Measurements from ENCODE around the gene RNU1-4. TPM values are rescaled to one million over a fixed set of nuclear protein-coding genes. Genes with fewer than 3 reads are reported as not detected.
A peak's percentile ranks its signal among the peaks of the same experiment; 100 is the strongest.
"Not testable (repeated sequence)": the region's sequence is repeated elsewhere in the genome, so short reads cannot be mapped to it uniquely, and the experiment has no call there.

The RNU1-4 gene
- total RNA-seq, 6 experiments from 2014 or later = 1,191 to 2,394 (median 1,819) TPM

- Mint-ChIP-seq H3K4me3 (no peak overlapping the region), H3K27me3 (ENCODE audit: insufficient read depth) (peaks cover 9% of the 10 kb centered on the region), H3K9me3 (no peaks in the 10 kb centered on the region), H3K27ac (no peak overlapping the region), H3K4me1 (ENCODE audit: low read depth) (no peaks in the 10 kb centered on the region), H3K36me3 (ENCODE audit: low read depth) (no peaks in the 10 kb centered on the region)
- DNase-seq = no peak
- no peak for TF ChIP-seq CTCF (IDR thresholded peaks at IDR 0.05)
Measured at GRCh38 chr1:16724718-16725438, 15.4 kb upstream of the RNU1-4 start.

GRCh38 chr1:16725439-16726245 is 14.7 kb upstream of the RNU1-4 start:
- not testable (repeated sequence) for H3K36me3 Mint-ChIP-seq (ENCODE audit: low read depth); H3K9me3 Mint-ChIP-seq; H3K27ac Mint-ChIP-seq; H3K27me3 Mint-ChIP-seq (ENCODE audit: insufficient read depth); H3K4me3 Mint-ChIP-seq; H3K4me1 Mint-ChIP-seq (ENCODE audit: low read depth)
- TF ChIP-seq CTCF (IDR thresholded peaks at IDR 0.05) = peak; percentile 24; the same call in 1 of the 2 replicates
- DNase-seq = peak; percentile 15

DNA sequence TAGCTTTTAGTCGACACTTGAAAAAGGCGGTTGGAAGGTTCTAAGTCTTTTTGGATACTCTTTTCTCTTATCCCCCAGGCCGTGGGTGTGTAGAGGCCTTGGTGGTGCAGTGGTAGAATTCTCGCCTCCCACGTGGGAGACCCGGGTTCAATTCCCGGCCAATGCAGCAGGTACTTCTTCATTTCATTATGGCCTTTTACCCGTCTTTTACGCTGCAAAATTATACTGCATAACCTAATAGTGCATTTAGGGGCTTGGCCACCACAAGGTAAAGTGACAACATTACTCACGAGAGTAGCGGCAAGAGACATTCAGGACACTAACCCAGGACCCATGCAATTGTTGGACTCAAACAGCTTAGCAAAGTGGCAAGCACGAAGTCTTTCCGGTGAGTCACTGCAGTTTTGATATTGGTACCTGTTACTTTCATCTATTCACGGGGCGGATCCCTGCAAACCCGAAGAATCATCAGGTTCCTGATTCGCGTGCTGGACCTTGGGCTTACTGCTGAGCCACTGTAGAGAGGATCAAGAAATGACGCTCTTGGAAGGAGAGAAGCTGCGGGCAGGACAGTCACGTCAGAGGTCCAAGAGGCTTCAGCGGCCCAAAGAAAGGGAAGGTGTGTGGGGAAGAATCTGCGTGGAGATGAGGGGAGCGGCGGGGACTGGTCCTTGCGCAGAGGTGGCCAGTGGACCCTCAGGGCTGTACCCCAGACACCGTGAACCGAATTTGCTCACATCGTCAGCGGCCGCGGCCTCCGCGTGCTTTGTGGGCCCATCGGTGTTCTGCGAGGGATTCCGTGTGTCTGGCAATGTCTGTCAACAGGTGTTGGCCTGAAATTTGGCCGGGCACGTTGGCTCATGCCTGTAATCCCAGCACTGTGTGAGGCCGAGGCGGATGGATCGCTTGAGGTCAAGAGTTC is 12.9 kb upstream of the RNU1-4 start:
- no peak overlapping the region for H3K27ac Mint-ChIP-seq
- DNase-seq = peak; percentile 85
- no peaks in the 10 kb centered on the region; the same call in 1 of the 2 replicates for H3K27me3 Mint-ChIP-seq (ENCODE audit: insufficient read depth)
- H3K9me3 Mint-ChIP-seq = no peaks in the 10 kb centered on the region
- H3K36me3 Mint-ChIP-seq (ENCODE audit: low read depth) = no peaks in the 10 kb centered on the region
- H3K4me3 Mint-ChIP-seq = no peak overlapping the region
- H3K4me1 Mint-ChIP-seq (ENCODE audit: low read depth) = no peaks in the 10 kb centered on the region
- no peak for TF ChIP-seq CTCF (IDR thresholded peaks at IDR 0.05)

DNA sequence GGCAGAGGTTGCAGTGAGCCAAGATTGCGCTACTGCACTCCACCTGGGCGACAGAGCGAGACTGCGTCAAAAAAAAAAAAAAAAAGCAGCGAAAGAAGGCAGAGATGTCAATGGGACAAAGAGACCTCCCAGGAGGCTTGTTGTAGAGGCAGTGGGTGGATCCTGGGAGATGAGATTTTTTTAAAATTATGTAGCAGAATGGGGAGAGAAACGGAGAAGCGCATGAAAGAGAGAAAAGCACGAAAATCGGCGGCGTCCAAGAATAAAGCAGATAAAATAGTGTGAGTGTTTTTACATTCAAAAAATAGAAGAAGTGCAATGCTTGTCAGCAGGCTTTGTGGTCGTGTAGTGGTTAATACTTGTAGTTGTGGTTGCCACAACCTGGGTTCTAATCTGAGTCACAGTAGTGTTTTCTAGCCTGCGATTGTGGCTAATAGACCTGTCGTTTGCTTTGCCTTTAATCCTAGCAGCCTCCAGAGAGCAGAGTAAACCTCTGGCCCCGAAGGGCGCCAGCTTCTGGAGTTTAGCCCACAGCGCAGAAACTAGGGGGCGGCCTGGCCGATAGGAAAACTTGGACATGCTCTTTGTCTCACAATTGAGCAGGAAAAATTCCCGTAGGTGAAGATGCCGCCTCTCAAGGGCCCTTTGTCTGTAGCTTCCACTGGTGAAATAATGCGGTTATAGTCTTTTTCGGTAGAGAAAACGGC is 11.9 kb upstream of the RNU1-4 start:
- H3K36me3 Mint-ChIP-seq (ENCODE audit: low read depth); DNase-seq; H3K4me1 Mint-ChIP-seq (ENCODE audit: low read depth); H3K27me3 Mint-ChIP-seq (ENCODE audit: insufficient read depth); H3K27ac Mint-ChIP-seq; H3K4me3 Mint-ChIP-seq; H3K9me3 Mint-ChIP-seq: not testable (repeated sequence)

- not testable (repeated sequence) for H3K27me3 Mint-ChIP-seq (ENCODE audit: insufficient read depth); DNase-seq; H3K36me3 Mint-ChIP-seq (ENCODE audit: low read depth); H3K4me3 Mint-ChIP-seq; H3K27ac Mint-ChIP-seq; H3K9me3 Mint-ChIP-seq; H3K4me1 Mint-ChIP-seq (ENCODE audit: low read depth)
Measured at GRCh38 chr1:16732254-16732896, 7.9 kb upstream of the RNU1-4 start.

GRCh38 chr1:16741230-16741629 is 914 bp downstream of the RNU1-4 start:
- not testable (repeated sequence) for H3K36me3 Mint-ChIP-seq (ENCODE audit: low read depth); H3K4me1 Mint-ChIP-seq (ENCODE audit: low read depth); H3K9me3 Mint-ChIP-seq; H3K4me3 Mint-ChIP-seq; H3K27ac Mint-ChIP-seq; H3K27me3 Mint-ChIP-seq (ENCODE audit: insufficient read depth); DNase-seq

- H3K4me1 Mint-ChIP-seq (ENCODE audit: low read depth); H3K27ac Mint-ChIP-seq; H3K27me3 Mint-ChIP-seq (ENCODE audit: insufficient read depth); H3K4me3 Mint-ChIP-seq; H3K9me3 Mint-ChIP-seq; DNase-seq; H3K36me3 Mint-ChIP-seq (ENCODE audit: low read depth): not testable (repeated sequence)
Measured at GRCh38 chr1:16747660-16748059, 7.3 kb downstream of the RNU1-4 start.

DNA sequence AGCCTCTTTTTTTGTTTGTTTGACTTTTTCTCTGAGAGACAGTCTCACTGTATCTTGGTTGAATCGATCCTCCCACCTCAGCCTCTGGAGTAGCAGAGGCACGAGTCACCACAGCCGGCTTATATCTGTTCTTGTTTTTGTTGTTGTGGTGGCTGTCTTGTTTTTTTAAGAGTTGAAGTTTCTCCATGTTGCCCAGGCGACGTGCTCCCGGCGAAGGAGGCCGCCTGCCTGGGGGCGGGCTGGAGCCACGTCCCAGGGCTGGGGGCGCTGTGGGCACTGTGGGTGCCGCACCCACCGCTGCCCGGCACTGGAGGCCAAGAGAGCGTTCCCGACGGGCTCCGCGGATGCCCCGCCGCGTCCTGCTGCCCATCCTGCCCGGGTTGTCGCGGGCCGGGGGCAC is 8.4 kb downstream of the RNU1-4 start:
- H3K9me3 Mint-ChIP-seq; H3K36me3 Mint-ChIP-seq (ENCODE audit: low read depth); H3K4me3 Mint-ChIP-seq: not testable (repeated sequence)

More for the DNA sequence above, 8.4 kb downstream of the RNU1-4 start:
- DNase-seq = peak; percentile 11
- not testable (repeated sequence) for H3K4me1 Mint-ChIP-seq (ENCODE audit: low read depth); H3K27me3 Mint-ChIP-seq (ENCODE audit: insufficient read depth); H3K27ac Mint-ChIP-seq
